ENCODE data around the gene SHROOM3.

The SHROOM3 gene

GRCh38 chr4:76758290-76758882, 323.4 kb downstream of the SHROOM3 start:
- DNase-seq: peak; percentile 14 to 17

GRCh38 chr4:76758996-76759395, 324.0 kb downstream of the SHROOM3 start:
- no peak for DNase-seq

DNA sequence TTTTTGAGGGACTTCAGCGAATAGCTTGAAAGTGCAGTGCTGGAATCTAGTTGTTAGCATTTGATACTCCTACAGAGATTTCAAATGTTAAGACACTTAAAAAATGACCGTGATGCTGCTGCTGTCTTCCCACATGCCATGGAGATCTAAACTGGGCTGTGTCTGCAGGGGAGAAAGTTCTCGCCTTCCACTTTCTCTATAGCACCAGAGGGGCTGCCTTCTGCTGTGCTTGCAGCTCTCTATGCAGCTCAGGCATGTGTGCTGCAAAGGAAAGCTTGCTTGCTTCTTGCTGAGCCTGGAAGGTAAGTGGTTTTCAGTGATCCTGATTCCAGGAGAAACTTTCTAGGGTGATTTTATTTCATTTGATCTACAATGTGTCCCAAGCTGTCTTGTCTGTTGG, 325.2 kb downstream of the SHROOM3 start:
- no peak for DNase-seq

DNA sequence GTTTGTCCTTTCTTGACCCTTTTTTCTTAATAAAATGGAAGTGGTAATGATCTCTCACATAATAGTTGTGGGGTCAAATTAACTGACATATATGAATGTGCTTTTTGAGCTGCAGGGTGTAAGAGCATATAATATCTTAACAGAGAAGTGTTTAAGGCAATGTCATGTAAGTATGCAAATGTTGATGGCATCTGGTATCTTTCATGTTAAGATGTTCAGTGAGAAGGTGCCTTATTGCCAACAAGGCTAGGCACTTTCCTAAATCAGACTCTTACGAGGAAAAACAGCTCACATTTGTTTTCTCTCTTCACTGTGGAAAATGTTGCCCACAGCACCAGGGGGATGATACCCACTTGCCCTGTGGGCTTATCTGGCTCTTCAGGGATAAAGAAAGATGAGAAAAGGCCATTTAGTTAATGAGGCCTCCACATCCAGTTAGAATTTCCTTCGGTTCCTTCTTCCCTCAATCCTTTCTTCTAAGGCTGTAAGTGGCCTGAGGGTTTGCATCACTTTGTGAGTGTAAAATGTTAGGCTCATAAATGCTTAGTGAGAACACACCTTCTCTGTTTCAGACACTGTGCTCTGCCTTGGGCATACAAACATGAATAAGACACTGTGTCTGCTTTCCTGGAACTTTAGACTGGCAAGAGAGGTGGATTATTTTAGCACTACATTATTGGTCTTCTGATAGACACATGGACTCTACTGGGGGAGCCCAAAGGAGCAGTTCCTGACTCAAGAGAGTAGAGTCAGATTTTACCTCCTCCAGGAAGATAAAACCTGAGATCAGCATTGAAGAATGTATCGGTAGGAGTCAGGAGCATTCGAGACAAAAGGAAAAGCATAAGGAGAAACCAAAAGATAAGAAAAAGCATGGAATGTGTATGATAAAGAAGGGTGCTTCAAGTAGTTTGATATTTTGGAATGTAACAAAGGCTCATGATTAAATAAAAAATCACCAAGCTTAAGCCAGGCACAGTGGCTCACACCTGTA, 327.4 kb downstream of the SHROOM3 start:
- DNase-seq: no peak

DNA sequence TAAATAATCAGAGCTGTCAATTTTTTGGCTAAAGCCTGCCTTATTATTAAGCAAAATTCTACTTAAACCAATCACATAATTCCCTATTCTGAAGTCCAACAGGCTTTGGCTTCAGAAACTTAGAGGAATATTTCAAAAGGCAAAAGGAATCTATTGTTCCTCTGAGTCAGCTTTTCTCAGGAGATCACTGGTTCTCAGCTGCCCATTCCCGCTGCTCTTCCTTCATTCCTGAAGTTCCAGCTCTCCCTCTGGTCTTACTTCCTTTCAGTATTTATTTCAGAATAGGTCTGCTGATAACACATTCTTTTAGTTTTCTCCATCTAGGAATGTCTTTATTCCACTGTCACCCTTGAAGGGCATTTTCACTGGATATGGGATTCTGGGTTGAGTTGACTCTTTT, 329.2 kb downstream of the SHROOM3 start:
- no peak for DNase-seq

DNA sequence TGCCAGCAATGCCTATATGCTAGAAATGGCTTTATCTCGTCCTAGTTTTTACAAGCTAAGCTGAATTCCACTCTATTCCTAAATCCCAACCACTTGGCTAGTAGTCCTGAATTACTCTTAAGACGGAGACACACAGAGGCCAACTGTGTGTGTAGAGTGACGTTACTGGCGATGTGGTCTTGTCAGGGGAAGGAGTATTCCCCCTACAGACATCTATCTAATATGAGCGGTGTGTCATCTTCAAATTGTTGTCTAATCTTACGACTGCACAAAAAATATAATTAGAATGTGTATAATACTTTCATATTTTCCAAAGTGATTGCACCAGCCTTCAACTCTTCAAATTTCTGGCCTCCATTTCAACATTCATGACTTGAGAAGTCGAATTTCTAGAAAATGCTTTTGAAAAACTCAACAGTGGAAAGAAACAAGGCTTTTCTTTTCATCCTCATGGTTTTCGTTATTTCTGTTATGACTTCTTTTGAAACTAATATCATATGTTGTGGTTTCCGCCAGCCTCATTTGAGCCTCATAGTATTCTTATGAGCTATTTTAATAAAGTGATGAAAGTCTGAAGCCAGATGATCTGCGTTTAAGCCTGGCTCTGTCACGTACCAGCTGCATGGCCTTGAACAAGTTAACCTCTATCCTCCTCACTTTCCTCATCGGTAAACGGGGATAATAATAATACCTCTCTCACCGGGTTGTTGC, 330.6 kb downstream of the SHROOM3 start:
- DNase-seq: no peak

GRCh38 chr4:76767983-76768382, 333.0 kb downstream of the SHROOM3 start:
- no peak for DNase-seq

DNA sequence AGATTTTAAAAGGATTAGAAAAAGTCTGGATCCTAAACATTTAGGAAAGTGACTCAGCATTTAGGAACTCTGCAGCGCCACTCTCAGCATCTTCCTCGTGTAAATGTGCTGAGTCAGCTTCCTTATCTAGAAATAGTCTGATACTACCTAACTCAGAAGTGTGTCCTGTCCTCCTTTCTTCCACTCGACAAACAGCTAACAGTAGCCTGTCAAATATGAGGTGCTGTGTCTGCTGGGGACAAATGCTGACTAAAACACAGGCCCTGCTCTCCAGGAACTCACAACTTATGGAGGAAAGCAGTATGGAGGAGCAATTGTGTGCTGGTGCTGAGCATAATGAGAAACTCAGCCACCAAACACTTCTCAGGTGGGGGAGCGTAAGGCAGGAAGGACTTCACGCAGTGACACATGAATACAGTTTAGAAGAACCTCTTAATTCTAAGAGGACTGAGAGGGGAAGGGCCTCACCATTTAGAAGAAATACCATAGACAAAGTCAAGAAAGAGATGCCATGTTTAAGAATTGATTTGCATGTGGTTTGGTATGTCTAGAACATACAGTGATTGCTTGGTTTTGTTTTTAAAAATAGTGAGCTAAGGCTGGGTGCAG, 337.6 kb downstream of the SHROOM3 start:
- peak in 1 of 2 experiments; percentile 16 for DNase-seq

- no peak for DNase-seq
Observed at GRCh38 chr4:76773766-76774165, 338.7 kb downstream of the SHROOM3 start.

DNA sequence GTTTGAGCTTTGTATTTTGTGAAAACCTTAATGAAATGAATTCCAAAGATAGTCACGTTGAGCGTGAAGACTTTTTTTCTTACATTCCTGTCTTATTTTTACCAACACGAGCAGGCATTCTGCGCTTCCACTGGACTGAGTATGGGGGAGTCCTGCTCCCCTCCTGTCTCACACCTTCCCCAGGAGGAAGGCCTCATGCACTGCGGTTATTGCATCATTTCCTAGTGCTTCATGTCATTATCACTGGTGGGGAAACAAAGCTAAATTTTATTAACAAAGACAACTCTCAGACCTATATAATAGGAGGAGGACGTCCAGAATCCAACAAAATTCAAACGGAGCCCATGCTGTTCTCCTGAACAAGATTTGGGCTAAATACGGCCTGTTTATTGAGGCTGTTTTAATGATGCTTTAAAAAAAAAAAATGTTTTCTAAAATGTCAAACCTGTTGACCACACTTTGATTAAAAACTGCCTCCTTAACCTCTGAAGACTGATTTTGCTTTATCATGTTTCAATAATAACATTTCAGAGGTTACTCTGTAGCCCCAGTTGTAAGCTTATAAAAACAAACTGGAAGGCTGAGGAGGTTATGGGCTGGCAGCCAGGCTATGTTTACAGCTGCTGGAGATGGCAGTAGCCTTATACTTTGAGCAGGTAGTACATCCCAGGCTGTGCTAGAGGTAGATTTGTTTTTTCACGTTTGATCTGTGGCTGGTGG, 344.9 kb downstream of the SHROOM3 start:
- no peak for DNase-seq

DNA sequence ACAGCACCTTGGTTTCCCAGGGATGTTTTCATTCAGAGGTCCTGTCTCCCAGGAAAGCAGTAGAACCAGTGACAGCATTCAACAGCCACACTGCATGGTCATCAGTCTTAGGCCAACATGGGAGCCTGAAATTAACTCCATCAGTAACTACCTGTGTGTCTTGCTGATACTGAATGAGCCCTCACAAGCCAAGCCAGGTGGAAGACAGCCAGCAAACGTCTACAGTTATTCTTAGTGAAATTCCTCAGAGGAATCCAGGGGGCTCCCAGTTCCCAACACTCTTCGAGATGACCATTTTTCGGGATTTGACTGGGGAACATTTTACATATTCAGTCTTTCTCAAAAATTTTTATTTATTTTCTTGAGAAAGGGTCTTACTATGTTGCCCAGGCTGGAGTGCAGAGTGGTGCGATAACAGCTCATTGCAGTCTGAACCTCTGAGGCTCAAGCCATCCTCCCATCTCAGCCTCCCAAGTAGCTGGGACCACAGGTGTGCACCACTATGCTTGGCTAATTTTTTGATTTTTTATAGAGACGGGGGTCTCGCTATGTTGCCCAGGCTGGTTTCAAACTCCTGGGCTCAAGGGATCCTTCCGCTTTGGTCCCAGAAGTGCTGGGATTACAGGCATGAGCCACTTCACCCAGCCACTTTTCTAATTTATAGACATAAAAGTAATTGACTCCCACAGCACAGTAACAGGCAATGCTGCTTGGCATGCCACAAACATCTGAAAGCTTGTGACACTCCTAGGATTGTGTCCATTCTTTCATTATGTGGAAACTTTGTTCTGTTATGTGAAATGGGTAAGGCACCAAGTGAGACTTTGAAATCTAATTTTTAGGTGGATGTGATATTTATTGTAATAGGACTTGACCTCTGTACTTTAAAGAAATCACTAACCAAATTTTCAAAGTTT, 346.0 kb downstream of the SHROOM3 start:
- DNase-seq: no peak

- no peak for DNase-seq
Observed at GRCh38 chr4:76781698-76782595, 346.9 kb downstream of the SHROOM3 start.

DNA sequence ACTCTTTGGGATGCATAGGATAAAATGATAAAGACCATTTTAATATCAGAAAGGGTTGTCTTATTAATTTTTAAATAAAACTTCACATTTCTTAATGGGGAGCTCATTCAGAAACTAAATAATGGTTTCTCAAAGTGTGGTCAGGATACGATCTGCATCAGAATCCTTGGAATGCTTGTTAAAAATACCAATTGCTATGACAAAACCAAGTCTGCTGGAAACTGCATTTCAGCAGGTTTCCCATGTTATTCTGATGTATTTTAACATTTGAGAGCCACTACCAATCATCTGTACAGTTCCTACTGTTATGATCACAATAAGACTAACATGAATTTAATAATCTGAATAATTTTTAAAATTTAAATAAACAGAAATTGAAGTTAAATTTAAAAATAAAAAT, 347.8 kb downstream of the SHROOM3 start:
- DNase-seq: no peak

DNA sequence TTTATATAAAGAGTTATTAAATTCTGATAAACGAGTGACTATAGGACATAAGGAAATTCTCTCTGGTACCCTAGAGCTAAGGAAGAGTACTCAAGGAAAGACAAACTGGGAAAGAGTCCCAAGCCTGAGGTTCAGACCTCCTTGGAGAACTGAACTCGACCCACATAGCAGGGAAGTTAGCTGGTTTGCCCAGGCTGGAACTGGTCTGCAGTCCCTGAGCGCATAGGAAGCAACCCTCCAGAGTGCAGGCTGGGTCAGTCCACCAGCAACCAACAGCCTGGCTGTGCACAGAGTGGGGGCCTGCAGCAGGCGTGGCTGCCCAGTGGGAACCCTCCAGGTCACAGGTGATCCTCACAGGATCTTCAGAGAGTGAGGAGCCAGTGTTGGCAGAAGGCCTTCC, 348.8 kb downstream of the SHROOM3 start:
- no peak for DNase-seq

DNA sequence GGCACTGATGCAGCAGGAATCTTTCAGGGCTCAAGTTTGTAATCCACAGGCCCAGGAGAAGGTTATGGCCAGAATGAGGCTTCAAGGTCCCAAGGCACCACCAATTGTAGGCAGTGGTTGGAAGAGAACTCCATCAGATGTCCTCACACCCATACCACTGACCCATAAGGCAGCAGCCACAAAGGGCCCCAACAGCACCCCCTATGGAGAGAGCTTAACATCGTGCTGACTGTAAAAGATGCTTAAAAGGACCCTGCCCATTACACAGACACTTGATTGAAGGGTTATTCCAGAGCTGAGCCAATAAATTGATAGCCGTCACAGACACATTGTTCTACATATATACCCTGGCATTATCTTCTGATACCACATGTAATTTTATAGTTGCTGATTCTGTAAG, 349.2 kb downstream of the SHROOM3 start:
- no peak for DNase-seq

- DNase-seq: no peak
Observed at GRCh38 chr4:76787898-76788297, 352.9 kb downstream of the SHROOM3 start.

DNA sequence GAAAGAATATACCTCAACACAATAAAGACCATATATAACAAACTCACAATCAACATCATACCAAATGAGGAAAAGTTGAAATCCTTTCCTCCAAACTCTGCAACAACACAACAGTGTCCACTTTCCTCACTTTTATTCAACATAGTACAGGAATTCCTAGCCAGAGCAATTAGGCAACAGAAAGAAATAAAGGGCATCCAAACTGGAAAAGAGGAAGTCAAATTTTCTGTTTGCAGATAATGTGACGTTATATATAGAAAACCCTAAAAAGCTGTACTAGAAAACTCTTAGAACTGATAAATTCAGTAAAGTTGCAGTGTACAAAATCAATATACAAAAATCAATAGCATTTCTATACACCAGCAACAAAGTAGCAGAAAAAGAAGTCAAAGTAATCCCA, 355.3 kb downstream of the SHROOM3 start:
- peak in 1 of 2 experiments; percentile 34 for DNase-seq

- no peak for DNase-seq
Observed at GRCh38 chr4:76791479-76791878, 356.4 kb downstream of the SHROOM3 start.

DNA sequence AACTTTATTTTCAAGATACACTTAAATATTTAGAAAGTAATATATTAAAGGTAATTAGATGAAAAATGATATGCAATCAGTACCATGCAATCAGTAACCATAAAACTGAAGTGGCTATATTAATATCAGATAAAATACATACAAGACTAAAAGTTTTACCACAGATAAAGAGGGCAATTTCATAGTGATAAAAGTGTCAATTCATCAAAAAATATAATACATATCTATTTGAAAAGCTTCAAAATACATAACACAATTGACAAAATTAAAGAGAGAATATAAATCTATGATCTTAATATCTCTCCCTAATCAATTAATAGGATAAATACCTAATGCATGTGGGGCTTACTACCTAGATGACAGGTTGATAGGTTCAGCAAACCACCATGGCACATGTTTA, 357.4 kb downstream of the SHROOM3 start:
- DNase-seq: no peak

GRCh38 chr4:76795243-76795642, 360.2 kb downstream of the SHROOM3 start:
- no peak for DNase-seq

Data from Kasumi-1 (cell line).